WI38 (cell line): Measurements from ENCODE around the gene C16orf46.

Source experiments
- H3K4me3 ChIP-seq: 2 replicates; pipeline ENCODE4 v1.5.1; 2011; ENCODE audit warnings: low read depth, mild to moderate bottlenecking, control low read depth, low read length
- TF ChIP-seq, protein P1 (sequence below): IDR thresholded peaks from 2 replicates; pipeline ENCODE4 v1.5.1; 2012; ENCODE audit warnings: low read depth, mild to moderate bottlenecking, control low read depth, low read length

Gene C16orf46

DNA sequence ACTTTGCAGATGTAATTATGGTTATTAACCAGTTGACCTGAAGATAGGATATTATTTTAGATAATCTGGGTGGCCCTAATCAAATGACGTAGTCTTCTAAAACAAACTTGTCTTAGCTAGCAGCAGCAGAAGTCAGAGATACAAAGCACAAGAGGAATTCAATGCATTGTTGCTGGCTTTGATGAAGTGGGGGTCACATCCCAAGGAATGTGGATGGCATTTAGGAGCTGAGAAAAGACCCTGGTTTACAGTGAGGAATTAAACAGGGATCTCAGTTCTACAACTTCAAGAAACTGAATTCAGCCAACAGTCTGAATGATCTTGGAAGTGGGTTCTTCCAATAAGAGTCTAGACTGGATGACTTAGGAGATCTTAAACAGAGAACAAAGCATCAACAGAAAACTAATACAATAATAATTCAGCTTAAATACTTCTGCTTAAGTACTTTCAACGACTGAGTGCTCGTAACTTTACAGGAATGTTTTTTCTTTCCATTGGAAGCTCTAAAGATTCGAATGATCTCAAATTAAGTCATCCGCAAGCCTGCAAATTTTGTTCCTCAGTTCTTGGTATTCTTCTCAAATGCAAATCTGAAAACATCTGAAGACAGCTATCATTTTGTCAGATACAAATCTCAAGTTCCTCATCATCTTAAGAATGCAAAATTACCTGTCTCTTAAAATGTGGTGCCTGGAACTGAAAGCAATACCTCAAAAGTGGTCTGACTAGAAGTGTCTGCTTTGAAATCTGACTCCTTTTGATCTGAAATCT lies 3.3 kb downstream of the C16orf46 start:
- TF ChIP-seq, protein P1, sequence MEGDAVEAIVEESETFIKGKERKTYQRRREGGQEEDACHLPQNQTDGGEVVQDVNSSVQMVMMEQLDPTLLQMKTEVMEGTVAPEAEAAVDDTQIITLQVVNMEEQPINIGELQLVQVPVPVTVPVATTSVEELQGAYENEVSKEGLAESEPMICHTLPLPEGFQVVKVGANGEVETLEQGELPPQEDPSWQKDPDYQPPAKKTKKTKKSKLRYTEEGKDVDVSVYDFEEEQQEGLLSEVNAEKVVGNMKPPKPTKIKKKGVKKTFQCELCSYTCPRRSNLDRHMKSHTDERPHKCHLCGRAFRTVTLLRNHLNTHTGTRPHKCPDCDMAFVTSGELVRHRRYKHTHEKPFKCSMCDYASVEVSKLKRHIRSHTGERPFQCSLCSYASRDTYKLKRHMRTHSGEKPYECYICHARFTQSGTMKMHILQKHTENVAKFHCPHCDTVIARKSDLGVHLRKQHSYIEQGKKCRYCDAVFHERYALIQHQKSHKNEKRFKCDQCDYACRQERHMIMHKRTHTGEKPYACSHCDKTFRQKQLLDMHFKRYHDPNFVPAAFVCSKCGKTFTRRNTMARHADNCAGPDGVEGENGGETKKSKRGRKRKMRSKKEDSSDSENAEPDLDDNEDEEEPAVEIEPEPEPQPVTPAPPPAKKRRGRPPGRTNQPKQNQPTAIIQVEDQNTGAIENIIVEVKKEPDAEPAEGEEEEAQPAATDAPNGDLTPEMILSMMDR = no peak
- no peak overlapping the region for H3K4me3 ChIP-seq

DNA sequence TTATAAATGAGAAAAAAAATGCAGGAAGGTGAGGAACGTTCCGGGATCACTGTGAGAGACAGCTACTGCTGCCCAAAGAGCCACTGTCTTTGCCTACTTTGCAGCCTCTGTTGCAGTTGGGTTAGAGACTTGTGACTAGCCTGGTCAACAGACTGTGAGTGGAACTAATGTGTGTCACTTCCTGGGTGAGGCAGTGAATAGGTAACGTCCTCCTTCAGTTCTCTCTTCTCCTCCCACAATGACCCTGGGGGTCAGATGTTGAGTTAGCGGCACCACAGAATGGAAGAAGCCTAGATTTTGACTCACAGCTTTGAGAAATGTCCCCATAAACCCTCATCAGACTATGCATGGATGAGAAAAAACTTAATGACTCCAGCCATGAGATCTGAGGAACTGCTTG lies 5.2 kb downstream of the C16orf46 start:
- no peak overlapping the region for H3K4me3 ChIP-seq
- TF ChIP-seq, protein P1 = no peak

DNA sequence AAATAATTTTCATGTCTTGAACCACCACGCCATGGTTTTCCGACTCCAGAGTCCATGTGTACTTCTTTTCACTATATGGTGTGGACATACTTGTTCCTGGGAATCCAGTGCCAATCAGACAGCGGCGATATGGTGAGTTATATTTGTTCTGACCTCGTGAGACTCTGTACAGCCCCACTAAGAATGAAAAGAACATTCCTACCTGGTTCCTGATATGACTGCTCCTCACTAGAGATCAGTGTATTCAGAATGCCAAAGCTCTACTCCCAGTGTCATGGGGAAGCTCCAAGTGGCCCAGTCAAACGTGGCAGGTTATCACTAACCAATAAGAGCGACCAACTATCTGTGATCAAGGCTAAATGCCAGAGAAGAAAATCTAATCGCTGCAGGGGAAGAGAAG lies 6.1 kb downstream of the C16orf46 start:
- TF ChIP-seq, protein P1 = no peak

DNA sequence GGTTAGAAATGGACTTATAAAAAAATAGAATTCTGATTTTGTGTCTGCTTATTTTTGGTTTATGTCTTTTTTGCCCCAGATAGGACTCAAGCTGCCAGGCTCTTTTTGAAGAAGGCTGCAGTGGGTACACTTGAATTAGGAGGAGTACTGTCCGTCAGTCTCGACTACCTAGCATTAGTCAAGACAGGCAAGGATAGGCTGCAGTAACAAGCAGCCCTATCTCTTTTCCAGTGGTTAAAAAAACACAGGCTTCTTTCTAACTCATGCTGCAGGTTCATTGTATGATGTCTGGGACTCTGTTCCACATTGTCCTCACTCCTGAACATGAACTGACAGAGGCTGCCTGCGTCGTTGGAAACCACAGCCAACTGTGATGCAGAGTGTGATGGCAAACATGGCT lies 8.0 kb downstream of the C16orf46 start:
- TF ChIP-seq, protein P1 = no peak
- no peak overlapping the region for H3K4me3 ChIP-seq

More for the DNA sequence above, 6.1 kb downstream of the C16orf46 start:
- no peak overlapping the region for H3K4me3 ChIP-seq

DNA sequence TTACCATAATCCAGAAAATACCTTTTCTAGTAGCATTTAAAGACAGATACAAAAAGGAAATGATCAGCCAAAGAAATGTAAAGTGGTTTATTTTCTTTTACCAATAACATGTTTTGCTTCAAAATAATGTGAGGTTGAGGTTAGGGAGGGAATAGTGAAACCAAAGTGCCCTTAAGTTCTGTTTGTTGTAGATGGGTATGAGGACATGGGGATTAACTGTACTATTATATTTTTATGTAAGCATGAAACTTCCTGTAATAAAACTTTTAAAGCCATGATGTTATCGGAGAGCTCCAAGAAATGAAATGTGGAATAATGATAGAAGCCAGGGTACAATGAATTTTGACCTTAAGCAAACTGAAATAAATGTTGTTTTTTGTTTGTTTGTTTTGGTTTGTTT lies 9.9 kb downstream of the C16orf46 start:
- no peak overlapping the region for H3K4me3 ChIP-seq
- TF ChIP-seq, protein P1 = no peak

DNA sequence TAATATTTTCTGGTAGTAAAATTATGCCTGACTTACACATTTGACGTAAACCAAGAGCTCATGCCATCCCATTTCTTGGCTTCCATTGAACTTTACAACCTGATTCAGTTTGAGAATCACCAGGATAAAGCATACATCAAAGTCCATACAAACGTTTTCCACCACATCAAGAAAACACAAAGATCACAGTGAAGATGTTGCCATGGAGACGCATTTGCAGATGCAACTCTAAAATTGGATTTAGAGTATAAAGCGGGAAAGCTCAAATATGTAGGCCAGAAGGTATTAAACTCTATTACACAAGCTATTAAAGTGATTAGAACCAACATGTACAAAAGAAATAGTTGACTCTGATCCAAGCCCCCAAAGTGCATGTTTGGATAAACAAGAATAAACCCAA lies 10.4 kb downstream of the C16orf46 start:
- TF ChIP-seq, protein P1 = no peak
- H3K4me3 ChIP-seq = no peak overlapping the region

DNA sequence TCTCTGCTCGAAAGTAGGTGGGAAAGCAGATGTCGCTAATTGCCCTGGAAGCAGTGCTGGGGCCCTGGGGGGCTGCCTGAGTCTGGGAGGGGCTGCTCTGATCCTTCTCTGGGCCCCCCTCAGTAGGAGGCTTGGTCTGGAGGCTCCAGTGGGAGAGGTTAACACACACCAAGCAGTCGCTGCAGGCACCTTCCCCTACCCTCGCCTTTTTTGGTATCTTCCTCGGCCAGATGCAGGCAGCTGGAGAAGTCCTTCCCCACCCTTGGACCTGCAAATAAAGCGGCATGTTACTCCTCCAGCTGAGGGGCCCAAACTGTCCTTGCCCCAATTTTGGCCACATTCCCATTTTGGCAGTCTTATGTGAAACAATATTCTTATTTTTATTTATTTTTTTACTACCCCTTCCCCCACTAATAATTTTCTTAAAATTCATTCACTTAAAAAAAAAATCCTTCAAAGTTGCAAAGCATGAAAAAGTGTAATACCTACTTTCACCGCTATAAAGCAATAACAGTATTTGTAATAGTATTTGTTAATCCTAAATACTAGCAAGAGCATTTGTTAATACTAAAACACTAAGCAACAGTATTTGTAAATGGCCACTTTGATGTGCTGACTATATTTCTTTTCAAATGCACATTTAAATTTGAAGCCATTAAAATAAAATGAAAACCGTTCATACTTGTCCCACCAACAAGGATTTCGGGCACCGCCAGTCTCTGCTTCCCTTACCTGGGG lies 15.0 kb downstream of the C16orf46 start:
- TF ChIP-seq, protein P1 = no peak
- no peak overlapping the region for H3K4me3 ChIP-seq
